Lower leg skin (tissue), 4 donors: ENCODE results near the gene CACNA1H. TPM values are rescaled to one million over a fixed set of nuclear protein-coding genes. Genes with fewer than 3 reads are reported as not detected.

Experiments
- DNase-seq, 2 donors: peaks; one replicate each; pipeline ENCODE4 v3.0.0-alpha.2; 2019; ENCODE audit warnings: low spot score in 2 of 2
- H3K4me3 ChIP-seq: fragments of 200-600 bp; sonication (generic); 2 replicates; pipeline ENCODE4 v1.5.1; 2017; ENCODE audit warnings: mild to moderate bottlenecking, low read depth; ENCODE audit not compliant: poor library complexity, severe bottlenecking
- CTCF ChIP-seq, 3 donors: fragments of 450-650 bp; IDR thresholded peaks; one replicate each; pipeline ENCODE4 v1.5.1; 2016; ENCODE audit warnings: antibody characterized with exemption in 3 of 3, mild to moderate bottlenecking in 3 of 3, moderate library complexity in 2 of 3
- POLR2A ChIP-seq, 2 donors: fragments of 450-650 bp; IDR thresholded peaks; one replicate each; pipeline ENCODE4 v1.6.1; 2016 to 2017; ENCODE audit warnings: antibody characterized with exemption in 2 of 2, mild to moderate bottlenecking in 1 of 2, moderate library complexity in 1 of 2
- WGBS, 2 donors: methylation state at CpG; one replicate each; pipeline ENCODE4 v1.1.5; 2018; 5-methylcytosine and 5-hydroxymethylcytosine counted together
- intact Hi-C: fragments of 100-400 bp; cut with DNase I; formaldehyde crosslinking; loops from one replicate; pipeline ENCODE4 v1.15.0; 2023; ENCODE audit warnings: low total_unique reads
- total RNA-seq, 4 donors: library from RNA; depleted of rRNA; stranded (reverse); fragments of >200 nt; gene quantifications; one replicate each; pipeline ENCODE4 v1.1.0, GENCODE V29; 2016

The CACNA1H gene
- total RNA-seq, 4 donors from 2014 or later, result 29.3 to 151 (median 72.1) TPM

GRCh38 chr16:1149101-1149636, 3.7 kb upstream of the CACNA1H start:
- no peak for DNase-seq
- WGBS, 2 donors, result 68 to 79% methylated on average over 12 to 22 of the region's 22 CpGs
- intact Hi-C loops, result no loop called here
- no peak overlapping the region for H3K4me3 ChIP-seq
- TF ChIP-seq POLR2A (IDR thresholded peaks at IDR 0.05) (no peak), CTCF (IDR thresholded peaks at IDR 0.05) (no peak)

- TF ChIP-seq CTCF (IDR thresholded peaks at IDR 0.05) (no peak), POLR2A (IDR thresholded peaks at IDR 0.05) (no peak)
- intact Hi-C loops, result no loop called here
- no peak for DNase-seq
- no peak overlapping the region for H3K4me3 ChIP-seq
- 43 to 52% methylated on average over 21 of the region's 21 CpGs for WGBS, 2 donors
Observed at GRCh38 chr16:1150511-1150982, 2.4 kb upstream of the CACNA1H start.

GRCh38 chr16:1151424-1152122, 1.3 kb upstream of the CACNA1H start:
- intact Hi-C loops, result no loop called here
- no peak overlapping the region for H3K4me3 ChIP-seq
- 61 to 63% methylated on average over 12 to 16 of the region's 18 CpGs for WGBS, 2 donors
- no peak for DNase-seq
- TF ChIP-seq POLR2A (IDR thresholded peaks at IDR 0.05), result no peak
- no peak for TF ChIP-seq CTCF (IDR thresholded peaks at IDR 0.05)

GRCh38 chr16:1152123-1152638, 725 bp upstream of the CACNA1H start:
- 0 to 10% methylated on average over 1 to 6 of the region's 40 CpGs for WGBS, 2 donors
- no peak overlapping the region for H3K4me3 ChIP-seq
- DNase-seq, result no peak
- intact Hi-C loops, result no loop called here
- no peak for TF ChIP-seq CTCF (IDR thresholded peaks at IDR 0.05)
- no peak for TF ChIP-seq POLR2A (IDR thresholded peaks at IDR 0.05)

- H3K4me3 ChIP-seq, result no peak overlapping the region
- 1% methylated on average over 32 of the region's 94 CpGs; no CpG with 5 or more reads in 1 of the 2 donors for WGBS, 2 donors
- TF ChIP-seq CTCF (IDR thresholded peaks at IDR 0.05), result no peak
- no peak for TF ChIP-seq POLR2A (IDR thresholded peaks at IDR 0.05)
- intact Hi-C loops, result no loop called here
- DNase-seq, result no peak
Observed at GRCh38 chr16:1153480-1154160, 714 bp downstream of the CACNA1H start.
